Trophoblast cell (in vitro differentiated cells and primary cell): ENCODE measurements around the gene SMIM45.

Experiments used
- DNase-seq, 2 donors: peaks; one replicate each; pipeline ENCODE4 v3.0.0-alpha.2; 2016
- H2AFZ ChIP-seq: 2 replicates; pipeline ENCODE4 v1.6.1; 2013; ENCODE audit warnings: low read length, moderate library complexity, mild to moderate bottlenecking; ENCODE audit not compliant: insufficient read depth, poor library complexity
- H2AK5ac ChIP-seq: 2 replicates; pipeline ENCODE4 v1.6.1; 2013; ENCODE audit warnings: mild to moderate bottlenecking, low read length
- H2BK120ac ChIP-seq: 2 replicates; pipeline ENCODE4 v1.6.1; 2013; ENCODE audit warnings: low read length, mild to moderate bottlenecking, moderate library complexity; ENCODE audit not compliant: insufficient read depth, poor library complexity
- H2BK12ac ChIP-seq: 2 replicates; pipeline ENCODE4 v1.6.1; 2013; ENCODE audit warnings: mild to moderate bottlenecking, low read length, moderate library complexity
- H2BK5ac ChIP-seq: 2 replicates; pipeline ENCODE4 v1.6.1; 2013; ENCODE audit warnings: low read length, low read depth, moderate library complexity, mild to moderate bottlenecking; ENCODE audit not compliant: poor library complexity
- H3K14ac ChIP-seq: 2 replicates; pipeline ENCODE4 v1.6.1; 2013; ENCODE audit warnings: mild to moderate bottlenecking, low read length
- H3K18ac ChIP-seq: 2 replicates; pipeline ENCODE4 v1.6.1; 2013; ENCODE audit warnings: mild to moderate bottlenecking, low read length
- H3K23ac ChIP-seq: 2 replicates; pipeline ENCODE4 v1.6.1; 2013; ENCODE audit warnings: low read length
- H3K27ac ChIP-seq: 2 replicates; pipeline ENCODE4 v1.5.1; 2013; ENCODE audit warnings: low read depth, mild to moderate bottlenecking, inconsistent platforms, low read length, moderate library complexity
- H3K27me3 ChIP-seq: 2 replicates; pipeline ENCODE4 v1.6.1; 2013; ENCODE audit warnings: inconsistent platforms, mild to moderate bottlenecking, low read length, moderate library complexity; ENCODE audit not compliant: insufficient read depth
- H3K36me3 ChIP-seq, 2 experiments: 1 replicate in 1 of 2; 2 replicates in 1 of 2; pipeline ENCODE4 v1.6.1; 2013; ENCODE audit warnings: low read length in 2 of 2, mild to moderate bottlenecking in 2 of 2, moderate library complexity in 1 of 2; ENCODE audit not compliant: insufficient read depth in 2 of 2, control insufficient read depth in 1 of 2
- H3K4ac ChIP-seq: 2 replicates; pipeline ENCODE4 v1.6.1; 2013; ENCODE audit warnings: low read depth, mild to moderate bottlenecking, low read length, moderate library complexity
- H3K4me1 ChIP-seq, 2 experiments: 1 replicate in 1 of 2; 2 replicates in 1 of 2; pipeline ENCODE4 v1.6.1; 2013; ENCODE audit warnings: low read length in 2 of 2, mild to moderate bottlenecking in 2 of 2, moderate library complexity in 1 of 2; ENCODE audit not compliant: insufficient read depth in 2 of 2, control insufficient read depth in 1 of 2
- H3K4me2 ChIP-seq: 2 replicates; pipeline ENCODE4 v1.6.1; 2013; ENCODE audit warnings: inconsistent platforms, mild to moderate bottlenecking, low read length, moderate library complexity
- H3K4me3 ChIP-seq: 2 replicates; pipeline ENCODE4 v1.5.1; 2013; ENCODE audit warnings: mild to moderate bottlenecking, low read depth, low read length, inconsistent platforms
- H3K79me1 ChIP-seq: one replicate; pipeline ENCODE4 v1.6.1; 2013; ENCODE audit warnings: low read length
- H3K79me2 ChIP-seq: 2 replicates; pipeline ENCODE4 v1.6.1; 2013; ENCODE audit warnings: low read length, mild to moderate bottlenecking; ENCODE audit not compliant: control insufficient read depth, insufficient read depth, poor library complexity
- H3K9ac ChIP-seq: 2 replicates; pipeline ENCODE4 v1.6.1; 2013; ENCODE audit warnings: mild to moderate bottlenecking, low read length
- H3K9me3 ChIP-seq: 2 replicates; pipeline ENCODE4 v1.6.1; 2013; ENCODE audit warnings: low read depth, mild to moderate bottlenecking, control low read depth, inconsistent platforms, low read length; ENCODE audit not compliant: insufficient read depth
- H4K12ac ChIP-seq: 2 replicates; pipeline ENCODE4 v1.6.1; 2013; ENCODE audit warnings: low read depth, mild to moderate bottlenecking, low read length, moderate library complexity
- H4K8ac ChIP-seq: 2 replicates; pipeline ENCODE4 v1.6.1; 2013; ENCODE audit warnings: low read depth, mild to moderate bottlenecking, low read length, moderate library complexity
- H4K91ac ChIP-seq: one replicate; pipeline ENCODE4 v1.6.1; 2013; ENCODE audit warnings: low read depth, mild to moderate bottlenecking, low read length, moderate library complexity
- WGBS: extraction: QIAGEN DNeasy Blood & Tissue Kit; methylation state at CpG from one replicate; pipeline ENCODE4 v1.1.7; 2013; ENCODE audit warnings: missing lambda C conversion rate; ENCODE audit not compliant: insufficient read length, insufficient coverage; ENCODE audit errors: extremely low coverage; 5-methylcytosine and 5-hydroxymethylcytosine counted together

The SMIM45 gene

GRCh38 chr22:41971431-41971830 is 19.5 kb downstream of the SMIM45 start:
- Histone ChIP-seq H2BK5ac (no peak overlapping the region), H3K79me1 (no peaks in the 10 kb centered on the region), H3K79me2 (no peaks in the 10 kb centered on the region), H3K9ac (no peak overlapping the region), H4K91ac (no peak overlapping the region), H2BK12ac (no peak overlapping the region), H3K27me3 (peaks cover 13% of the 10 kb centered on the region), H2AFZ (no peak overlapping the region), H3K4ac (no peak overlapping the region), H3K23ac (no peak overlapping the region), H4K12ac (no peak overlapping the region), H3K4me3 (no peak overlapping the region), H4K8ac (no peak overlapping the region), H3K14ac (no peak overlapping the region), H2AK5ac (no peak overlapping the region), H3K27ac (no peak overlapping the region), H3K9me3 (peaks cover 4% of the 10 kb centered on the region), H3K36me3 (no peaks in the 10 kb centered on the region), H2BK120ac (no peak overlapping the region), H3K4me1 (peaks cover 0 to 4% of the 10 kb centered on the region in 2 experiments), H3K4me2 (no peak overlapping the region), H3K18ac (no peak overlapping the region)
- no CpG with 5 or more reads among the region's 11 CpGs for WGBS
- DNase-seq = no peak

- Histone ChIP-seq H3K36me3 (no peaks in the 10 kb centered on the region), H3K4me2 (no peak overlapping the region), H3K23ac (no peak overlapping the region), H3K27me3 (peaks cover 30% of the 10 kb centered on the region), H4K91ac (no peak overlapping the region), H3K79me2 (no peaks in the 10 kb centered on the region), H3K27ac (no peak overlapping the region), H2BK120ac (no peak overlapping the region), H4K12ac (no peak overlapping the region), H3K4me1 (peaks cover 0 to 8% of the 10 kb centered on the region in 2 experiments), H3K9ac (no peak overlapping the region), H3K14ac (no peak overlapping the region), H3K9me3 (peaks cover 8% of the 10 kb centered on the region), H3K4ac (no peak overlapping the region), H2AK5ac (no peak overlapping the region), H2BK12ac (no peak overlapping the region), H2AFZ (no peak overlapping the region), H3K4me3 (no peak overlapping the region), H2BK5ac (no peak overlapping the region), H3K18ac (no peak overlapping the region), H4K8ac (no peak overlapping the region), H3K79me1 (no peaks in the 10 kb centered on the region)
- no CpG with 5 or more reads among the region's 10 CpGs for WGBS
- DNase-seq = peak; percentile 84 to 91
Measured at GRCh38 chr22:41974691-41975290, 22.8 kb downstream of the SMIM45 start.

- H2BK5ac ChIP-seq = no peak overlapping the region
- no peak overlapping the region for H2BK12ac ChIP-seq
- peaks cover 8% of the 10 kb centered on the region for H3K9me3 ChIP-seq
- no peak overlapping the region for H3K27ac ChIP-seq
- H4K12ac ChIP-seq = no peak overlapping the region
- WGBS = no CpG with 5 or more reads among the region's 12 CpGs
- no peak overlapping the region for H3K4me3 ChIP-seq
- H3K79me1 ChIP-seq = no peaks in the 10 kb centered on the region
- H3K36me3 ChIP-seq = no peaks in the 10 kb centered on the region
- H3K79me2 ChIP-seq = no peaks in the 10 kb centered on the region
- H3K4ac ChIP-seq = no peak overlapping the region
- peak; percentile 86 to 88 for DNase-seq
- no peak overlapping the region for H3K14ac ChIP-seq
- H3K18ac ChIP-seq = no peak overlapping the region
- no peak overlapping the region for H3K23ac ChIP-seq
- no peak overlapping the region for H3K9ac ChIP-seq
- H2AFZ ChIP-seq = no peak overlapping the region
- no peak overlapping the region for H3K4me2 ChIP-seq
- H3K4me1 ChIP-seq = peaks cover 0 to 8% of the 10 kb centered on the region in 2 experiments
- H4K91ac ChIP-seq = no peak overlapping the region
- no peak overlapping the region for H2AK5ac ChIP-seq
- H4K8ac ChIP-seq = no peak overlapping the region
- H2BK120ac ChIP-seq = no peak overlapping the region
- peaks cover 30% of the 10 kb centered on the region for H3K27me3 ChIP-seq
Measured at GRCh38 chr22:41975299-41976069, 23.5 kb downstream of the SMIM45 start.

GRCh38 chr22:41976070-41976901 is 24.3 kb downstream of the SMIM45 start:
- peak in 1 of 2 donors; percentile 64 for DNase-seq

More at GRCh38 chr22:41976070-41976901, 24.3 kb downstream of the SMIM45 start:
- H3K4me2 ChIP-seq = peak overlapping the region; percentile 83
- H2AFZ ChIP-seq = no peak overlapping the region
- H3K23ac ChIP-seq = no peak overlapping the region
- H3K36me3 ChIP-seq = no peaks in the 10 kb centered on the region
- H3K9me3 ChIP-seq = peaks cover 8% of the 10 kb centered on the region
- peaks cover 0 to 8% of the 10 kb centered on the region in 2 experiments for H3K4me1 ChIP-seq
- no peak overlapping the region for H4K8ac ChIP-seq
- WGBS = no CpG with 5 or more reads among the region's 72 CpGs
- no peak overlapping the region for H2BK12ac ChIP-seq
- H3K4me3 ChIP-seq = peak overlapping the region; percentile 48
- no peaks in the 10 kb centered on the region for H3K79me2 ChIP-seq
- no peak overlapping the region for H2BK5ac ChIP-seq
- H2BK120ac ChIP-seq = no peak overlapping the region
- no peak overlapping the region for H4K12ac ChIP-seq
- H3K18ac ChIP-seq = no peak overlapping the region
- no peak overlapping the region for H3K27ac ChIP-seq
- H3K9ac ChIP-seq = no peak overlapping the region
- no peak overlapping the region for H3K14ac ChIP-seq
- peaks cover 30% of the 10 kb centered on the region for H3K27me3 ChIP-seq
- no peak overlapping the region for H2AK5ac ChIP-seq
- H3K4ac ChIP-seq = no peak overlapping the region
- H3K79me1 ChIP-seq = no peaks in the 10 kb centered on the region
- no peak overlapping the region for H4K91ac ChIP-seq
